Measurements from ENCODE around the gene CKAP5. TPM values are rescaled to one million over a fixed set of nuclear protein-coding genes. Genes with fewer than 3 reads are reported as not detected.

Gene CKAP5
- total RNA-seq, 1 donor from 2014 or later, result 78.8 TPM

- no peak for DNase-seq
- Histone ChIP-seq H3K27me3 (ENCODE audit: low read depth) (no peaks in the 10 kb centered on the region), H3K27ac (replicated peaks) (peak overlapping the region; percentile 96), H3K9me3 (replicated peaks) (no peaks in the 10 kb centered on the region), H3K4me3 (peak overlapping the region; percentile 14), H3K4me1 (peaks cover 72% of the 10 kb centered on the region), H3K36me3 (peaks cover 49% of the 10 kb centered on the region)
- intact Hi-C loops (cut with micrococcal nuclease), result no loop called here
- no peak for TF ChIP-seq CTCF (IDR thresholded peaks at IDR 0.05; ENCODE audit: borderline replicate concordance)
These were observed 150.5 kb downstream of the CKAP5 start for GRCh38 chr11:46695345-46696211.

- H3K4me1 ChIP-seq, result peaks cover 65% of the 10 kb centered on the region
- no peak for TF ChIP-seq CTCF (IDR thresholded peaks at IDR 0.05; ENCODE audit: borderline replicate concordance)
- intact Hi-C loops (cut with micrococcal nuclease), result no loop called here
- DNase-seq, result no peak
- H3K27ac ChIP-seq (replicated peaks), result peak overlapping the region; percentile 96
- no peaks in the 10 kb centered on the region for H3K9me3 ChIP-seq (replicated peaks)
- peaks cover 59% of the 10 kb centered on the region for H3K36me3 ChIP-seq
- no peaks in the 10 kb centered on the region for H3K27me3 ChIP-seq (ENCODE audit: low read depth)
- H3K4me3 ChIP-seq, result no peak overlapping the region
These were observed 151.5 kb downstream of the CKAP5 start for GRCh38 chr11:46694607-46695006.

- no peak for DNase-seq
- H3K4me1 ChIP-seq, result peaks cover 59% of the 10 kb centered on the region
- TF ChIP-seq CTCF (IDR thresholded peaks at IDR 0.05; ENCODE audit: borderline replicate concordance), result no peak
- intact Hi-C loops (cut with micrococcal nuclease), result no loop called here
- no peaks in the 10 kb centered on the region for H3K9me3 ChIP-seq (replicated peaks)
- no peaks in the 10 kb centered on the region for H3K27me3 ChIP-seq (ENCODE audit: low read depth)
- H3K36me3 ChIP-seq, result peaks cover 61% of the 10 kb centered on the region
- H3K27ac ChIP-seq (replicated peaks), result peak overlapping the region; percentile 96
- peak overlapping the region; percentile 2 for H3K4me3 ChIP-seq
These were observed 152.0 kb downstream of the CKAP5 start for GRCh38 chr11:46694072-46694471.

- peaks cover 55% of the 10 kb centered on the region for H3K4me1 ChIP-seq
- DNase-seq, result no peak
- intact Hi-C loops (cut with micrococcal nuclease), result no loop called here
- H3K36me3 ChIP-seq, result peaks cover 63% of the 10 kb centered on the region
- no peak for TF ChIP-seq CTCF (IDR thresholded peaks at IDR 0.05; ENCODE audit: borderline replicate concordance)
- peak overlapping the region; percentile 96 for H3K27ac ChIP-seq (replicated peaks)
- no peaks in the 10 kb centered on the region for H3K9me3 ChIP-seq (replicated peaks)
- H3K4me3 ChIP-seq, result no peak overlapping the region
- H3K27me3 ChIP-seq (ENCODE audit: low read depth), result no peaks in the 10 kb centered on the region
These were observed 152.5 kb downstream of the CKAP5 start for GRCh38 chr11:46693597-46694012.

Small RNAs within 50 kb of the gene (microRNA-seq; reads per million reads assigned to microRNA genes)
- gene MIR5582, result not detected

Other genes starting within 250 kb of the CKAP5 start
- 4.8 TPM for gene HARBI1, start 229.1 kb downstream of the CKAP5 start, total RNA-seq
- gene ATG13, start 228.7 kb downstream of the CKAP5 start, total RNA-seq, result 42.1 TPM
- 101 TPM for gene ARHGAP1, start 145.7 kb downstream of the CKAP5 start, total RNA-seq
- 7.3 TPM for gene ZNF408, start 145.2 kb downstream of the CKAP5 start, total RNA-seq
- not detected for gene F2, start 127.1 kb downstream of the CKAP5 start, total RNA-seq
- 22.0 TPM for gene LRP4, start 72.3 kb upstream of the CKAP5 start, total RNA-seq
- 12.9 TPM for gene CSTPP1, start 90.5 kb upstream of the CKAP5 start, total RNA-seq

Data from left ventricle myocardium inferior (tissue), 1 donor.